PFSK-1 (cell line): ENCODE results near the gene PANX1.

Source experiments
- POLR2AphosphoS5 ChIP-seq: IDR thresholded peaks from 2 replicates; pipeline ENCODE4 v1.6.1; 2012; ENCODE audit warnings: low read depth, mild to moderate bottlenecking, control low read depth, low read length, moderate library complexity
- TF ChIP-seq, protein P1 (sequence below), 2 experiments: IDR thresholded peaks; 2 replicates each; pipeline versions ENCODE4 v1.6.1 to v1.8.0; 2011 to 2012; ENCODE audit warnings: low read depth in 2 of 2, low read length in 2 of 2, control low read depth in 1 of 2, inconsistent platforms in 1 of 2, mild to moderate bottlenecking in 1 of 2, moderate library complexity in 1 of 2; ENCODE audit not compliant: insufficient read depth in 1 of 2

DNA sequence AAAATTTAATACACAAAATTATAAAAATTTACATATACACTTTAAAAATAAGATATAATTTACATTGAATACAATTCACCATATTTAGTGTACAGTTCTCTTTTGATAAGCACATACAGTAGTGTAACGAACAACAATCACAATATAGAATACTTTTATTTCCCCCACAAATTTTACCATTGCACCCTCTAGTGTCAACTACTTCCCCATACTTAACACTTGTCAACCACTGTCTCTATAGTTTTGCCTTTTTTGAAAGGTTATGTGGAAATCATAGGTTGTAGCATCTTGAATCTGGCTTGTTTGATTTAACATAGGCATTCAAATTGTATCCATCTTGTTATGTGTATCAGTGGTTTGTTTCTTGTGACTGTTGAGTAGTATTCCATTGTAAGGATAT, 21.3 kb upstream of the PANX1 start:
- no peak for TF ChIP-seq POLR2AphosphoS5
- TF ChIP-seq, protein P1, sequence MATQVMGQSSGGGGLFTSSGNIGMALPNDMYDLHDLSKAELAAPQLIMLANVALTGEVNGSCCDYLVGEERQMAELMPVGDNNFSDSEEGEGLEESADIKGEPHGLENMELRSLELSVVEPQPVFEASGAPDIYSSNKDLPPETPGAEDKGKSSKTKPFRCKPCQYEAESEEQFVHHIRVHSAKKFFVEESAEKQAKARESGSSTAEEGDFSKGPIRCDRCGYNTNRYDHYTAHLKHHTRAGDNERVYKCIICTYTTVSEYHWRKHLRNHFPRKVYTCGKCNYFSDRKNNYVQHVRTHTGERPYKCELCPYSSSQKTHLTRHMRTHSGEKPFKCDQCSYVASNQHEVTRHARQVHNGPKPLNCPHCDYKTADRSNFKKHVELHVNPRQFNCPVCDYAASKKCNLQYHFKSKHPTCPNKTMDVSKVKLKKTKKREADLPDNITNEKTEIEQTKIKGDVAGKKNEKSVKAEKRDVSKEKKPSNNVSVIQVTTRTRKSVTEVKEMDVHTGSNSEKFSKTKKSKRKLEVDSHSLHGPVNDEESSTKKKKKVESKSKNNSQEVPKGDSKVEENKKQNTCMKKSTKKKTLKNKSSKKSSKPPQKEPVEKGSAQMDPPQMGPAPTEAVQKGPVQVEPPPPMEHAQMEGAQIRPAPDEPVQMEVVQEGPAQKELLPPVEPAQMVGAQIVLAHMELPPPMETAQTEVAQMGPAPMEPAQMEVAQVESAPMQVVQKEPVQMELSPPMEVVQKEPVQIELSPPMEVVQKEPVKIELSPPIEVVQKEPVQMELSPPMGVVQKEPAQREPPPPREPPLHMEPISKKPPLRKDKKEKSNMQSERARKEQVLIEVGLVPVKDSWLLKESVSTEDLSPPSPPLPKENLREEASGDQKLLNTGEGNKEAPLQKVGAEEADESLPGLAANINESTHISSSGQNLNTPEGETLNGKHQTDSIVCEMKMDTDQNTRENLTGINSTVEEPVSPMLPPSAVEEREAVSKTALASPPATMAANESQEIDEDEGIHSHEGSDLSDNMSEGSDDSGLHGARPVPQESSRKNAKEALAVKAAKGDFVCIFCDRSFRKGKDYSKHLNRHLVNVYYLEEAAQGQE (IDR thresholded peaks at IDR 0.05; ENCODE audit: insufficient read depth in 1 of 2, low read depth in 2 of 2, low read length in 2 of 2): no peak
